ENCODE data around the gene CYYR1.
"Not testable (repeated sequence)": the region's sequence is repeated elsewhere in the genome, so short reads cannot be mapped to it uniquely, and the experiment has no call there.

CYYR1 gene

DNA sequence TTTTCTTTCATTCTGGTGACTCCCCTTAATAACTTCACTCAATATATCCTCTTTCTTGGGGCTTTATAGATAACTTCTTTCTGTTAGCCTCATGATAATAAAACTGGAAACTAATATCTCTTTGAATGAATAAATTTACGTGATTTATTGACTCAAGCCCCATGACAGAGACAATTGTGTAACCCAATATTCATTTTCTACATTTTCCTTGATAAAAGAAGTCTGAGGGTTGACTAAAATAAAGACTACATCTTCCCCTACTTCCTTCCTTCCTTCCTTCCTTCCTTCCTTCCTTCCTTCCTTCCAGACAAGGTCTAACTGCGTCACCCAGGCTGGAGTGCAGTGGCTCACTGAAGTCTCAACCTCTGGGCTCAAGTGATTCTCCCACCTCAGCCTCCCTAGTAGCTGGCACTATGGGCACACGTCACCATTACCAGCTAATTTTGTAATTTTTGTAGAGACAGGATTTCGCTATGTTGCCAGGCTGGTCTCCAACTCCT lies 85.1 kb downstream of the CYYR1 start:
- DNase-seq = no peak

DNA sequence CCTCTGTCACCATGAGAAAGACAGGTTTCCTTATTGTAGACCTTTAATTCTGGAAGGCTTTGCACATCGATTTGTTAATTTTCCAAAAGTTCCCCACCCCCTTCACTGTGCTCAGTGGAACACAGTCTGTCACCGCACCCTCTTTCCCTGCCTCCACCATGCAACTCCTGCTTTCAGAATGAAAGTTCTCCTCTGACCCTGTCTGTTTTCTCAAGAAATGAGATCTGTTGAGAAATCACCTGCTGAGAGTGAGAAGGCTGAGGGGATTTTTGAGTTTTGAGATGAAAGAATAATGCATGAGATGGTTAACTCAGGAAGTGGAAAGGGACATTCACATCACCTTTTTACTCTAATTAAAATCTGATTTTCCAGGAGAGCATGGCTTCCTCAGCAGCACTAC lies 99.6 kb downstream of the CYYR1 start:
- no peak for DNase-seq

DNA sequence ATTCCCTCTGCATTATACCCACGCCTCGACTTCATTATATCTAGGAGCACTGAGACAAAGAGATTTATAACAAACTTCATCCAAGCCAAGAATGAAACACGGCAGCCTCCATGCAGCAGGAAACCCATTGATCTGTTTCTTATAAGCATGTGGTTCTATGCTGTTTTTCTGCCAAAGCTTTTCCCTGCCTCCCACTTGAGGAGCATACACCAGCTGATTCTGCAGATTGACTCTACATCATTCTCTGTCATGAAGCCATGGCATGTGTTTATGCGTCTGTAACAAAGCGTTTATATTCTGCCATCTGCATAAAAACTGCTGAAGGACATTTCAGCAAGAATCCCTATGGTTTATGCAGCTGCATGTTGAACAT lies 102.0 kb downstream of the CYYR1 start:
- DNase-seq = no peak

DNA sequence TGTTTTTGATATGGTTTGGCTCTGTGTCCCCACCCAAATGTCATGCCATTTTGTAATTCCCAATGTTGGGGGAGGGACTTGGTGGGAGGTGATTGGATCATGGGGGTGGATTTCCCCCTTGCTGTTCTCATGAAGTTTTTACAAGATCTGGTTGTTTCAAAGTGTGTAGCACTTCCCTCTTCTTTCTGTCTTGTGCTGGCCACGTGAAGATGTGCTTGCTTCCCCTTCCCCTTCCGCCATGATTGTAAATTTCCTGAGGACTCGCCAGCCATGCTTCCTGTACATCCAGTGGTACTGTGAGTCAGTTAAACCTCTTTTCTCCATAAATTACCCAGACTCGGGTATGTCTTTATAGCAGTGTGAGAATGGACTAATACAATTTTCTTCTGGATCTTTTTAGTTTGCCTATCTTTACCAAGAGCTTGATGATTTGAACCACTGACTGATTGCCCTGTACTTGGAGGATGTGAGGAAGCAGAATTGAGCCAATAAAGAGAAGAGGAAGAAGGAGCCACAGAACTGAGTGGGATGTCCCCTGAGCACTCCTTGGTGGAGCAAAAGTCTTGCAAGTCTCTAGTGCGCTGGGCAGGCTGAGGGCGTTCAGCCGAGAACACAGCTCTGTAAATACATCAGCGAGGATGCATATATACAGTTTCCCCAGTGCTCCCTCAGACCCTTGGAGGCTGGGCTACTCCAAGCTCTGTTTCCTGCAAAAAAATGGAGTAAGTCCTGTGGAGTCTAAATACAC lies 102.6 kb downstream of the CYYR1 start:
- DNase-seq = no peak

DNA sequence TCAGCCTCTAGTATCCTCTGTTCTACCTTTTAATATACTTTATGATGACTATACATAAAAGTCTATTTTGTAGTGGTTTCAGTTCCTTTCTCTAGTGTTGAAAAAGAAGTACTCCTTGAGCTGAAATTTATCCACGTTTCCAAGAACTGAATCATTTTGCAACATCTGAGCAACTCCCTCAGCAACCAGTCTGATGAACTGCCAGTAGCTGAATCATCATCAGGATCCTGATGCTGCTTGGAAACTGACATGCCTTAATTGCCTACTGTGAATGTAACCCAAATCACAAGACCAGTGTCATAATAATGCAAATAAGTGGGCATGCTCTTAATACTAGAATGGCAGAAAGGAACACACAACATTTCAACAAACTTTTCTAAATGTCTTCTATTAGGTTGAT lies 103.3 kb downstream of the CYYR1 start:
- DNase-seq = no peak

DNA sequence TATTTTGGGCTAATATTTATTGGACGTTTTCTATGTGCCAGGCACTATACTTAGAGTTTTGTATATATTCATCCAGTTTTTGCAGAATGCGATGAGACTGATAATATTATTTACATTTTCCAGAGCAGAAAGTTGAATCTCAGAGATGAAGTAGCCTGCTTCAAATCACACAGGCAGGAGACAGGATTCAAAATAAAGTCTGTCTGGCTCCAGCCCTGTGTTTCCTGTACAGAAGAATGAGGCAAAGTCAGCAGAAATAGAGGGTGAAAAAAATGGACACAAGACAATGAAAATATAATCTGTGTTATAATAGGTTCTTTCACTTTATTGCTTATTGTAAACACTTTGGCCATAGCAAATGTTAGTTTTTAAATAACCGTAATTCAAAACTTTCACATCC lies 107.2 kb downstream of the CYYR1 start:
- DNase-seq = no peak

DNA sequence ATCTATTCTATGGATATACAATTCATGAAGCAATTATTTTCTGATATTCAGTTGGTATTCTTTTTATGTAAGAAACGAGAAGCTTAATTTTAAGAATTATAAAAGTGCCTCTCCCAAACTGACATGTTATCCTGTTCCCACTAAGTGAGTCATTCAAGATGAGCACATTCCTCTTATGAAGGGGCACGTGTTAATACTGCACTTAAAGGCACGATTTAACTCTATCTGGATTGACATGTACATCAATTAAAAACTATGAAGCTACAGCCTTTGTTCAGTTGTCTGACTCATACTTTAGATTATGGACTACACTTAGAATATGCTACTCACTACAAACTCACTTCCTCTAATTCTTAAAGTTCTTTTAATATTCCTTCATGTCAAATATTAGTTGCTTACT lies 111.6 kb downstream of the CYYR1 start:
- no peak for DNase-seq

DNA sequence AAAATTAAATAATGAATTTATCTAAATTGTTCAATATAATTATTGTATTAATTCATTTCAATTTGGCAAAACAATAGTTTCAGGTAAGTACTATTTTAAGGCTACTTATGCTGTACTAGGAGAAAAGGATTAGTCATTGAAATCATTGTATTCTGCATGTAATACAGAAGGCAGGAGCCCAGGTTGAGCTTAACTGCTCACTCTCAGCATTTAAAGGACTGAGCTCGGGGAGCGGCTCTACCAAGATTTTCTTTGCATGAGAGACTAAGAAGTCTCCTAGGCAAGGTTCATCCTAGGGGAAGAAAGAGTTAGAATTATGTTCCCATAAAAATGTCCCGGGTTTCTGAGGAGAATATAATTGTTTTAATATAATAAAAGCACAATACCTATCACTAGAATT lies 112.5 kb downstream of the CYYR1 start:
- no peak for DNase-seq

DNA sequence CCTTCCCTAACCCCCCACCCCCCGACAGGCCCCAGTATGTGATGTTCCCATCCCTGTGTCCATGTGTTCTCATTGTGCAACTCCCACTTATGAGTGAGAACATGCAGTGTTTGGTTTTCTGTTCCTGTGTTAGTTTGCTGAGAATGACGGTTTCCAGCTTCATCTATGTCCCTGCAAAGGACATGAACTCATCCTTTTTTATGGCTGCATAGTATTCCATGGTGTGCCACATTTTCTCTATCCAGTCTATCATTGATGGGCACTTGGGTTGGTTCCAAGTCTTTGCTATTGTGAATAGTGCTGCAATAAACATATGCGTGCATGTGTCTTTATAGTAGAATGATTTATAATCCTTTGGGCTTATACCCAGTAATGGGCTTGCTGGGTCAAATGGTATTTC lies 114.2 kb downstream of the CYYR1 start:
- DNase-seq = not testable (repeated sequence)

DNA sequence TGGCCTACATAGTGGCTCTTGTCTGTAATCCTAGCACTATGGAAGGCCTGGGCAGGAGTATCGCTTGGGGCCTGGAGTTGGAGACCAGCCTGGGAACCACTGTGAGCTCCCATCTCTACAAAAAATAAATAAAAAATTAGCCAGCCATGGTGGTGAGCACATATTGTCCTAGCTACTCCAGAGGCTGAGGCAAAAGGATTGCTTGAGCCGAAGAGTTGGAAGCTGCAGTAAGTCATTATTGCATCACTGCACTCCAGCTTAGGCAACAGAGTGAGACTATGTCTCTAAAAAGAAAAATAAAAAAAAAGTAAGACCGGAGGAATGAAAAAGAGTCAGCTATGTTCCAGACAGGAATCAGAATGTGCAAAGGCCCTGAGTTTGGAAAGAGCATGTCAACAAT lies 115.3 kb downstream of the CYYR1 start:
- DNase-seq = no peak

DNA sequence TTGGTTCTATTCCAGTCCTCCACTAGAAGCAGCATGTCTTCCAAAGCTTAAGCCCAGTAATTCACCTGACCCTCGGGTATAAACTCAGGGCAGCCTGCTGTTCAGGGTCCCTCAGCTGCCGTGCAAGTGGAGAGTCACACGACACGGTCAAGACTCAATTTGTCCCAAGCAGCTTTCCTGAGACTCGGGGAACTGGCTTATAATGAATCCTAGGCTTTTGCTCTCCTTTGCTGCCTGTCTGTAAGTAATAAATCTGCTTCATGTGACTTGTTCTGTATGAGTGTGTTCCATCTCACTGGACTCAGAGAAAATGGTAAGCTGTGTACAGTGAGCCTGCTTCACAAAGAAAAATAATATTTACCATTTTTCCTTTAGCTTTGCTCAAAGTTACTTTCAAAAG lies 119.8 kb downstream of the CYYR1 start:
- DNase-seq = no peak

DNA sequence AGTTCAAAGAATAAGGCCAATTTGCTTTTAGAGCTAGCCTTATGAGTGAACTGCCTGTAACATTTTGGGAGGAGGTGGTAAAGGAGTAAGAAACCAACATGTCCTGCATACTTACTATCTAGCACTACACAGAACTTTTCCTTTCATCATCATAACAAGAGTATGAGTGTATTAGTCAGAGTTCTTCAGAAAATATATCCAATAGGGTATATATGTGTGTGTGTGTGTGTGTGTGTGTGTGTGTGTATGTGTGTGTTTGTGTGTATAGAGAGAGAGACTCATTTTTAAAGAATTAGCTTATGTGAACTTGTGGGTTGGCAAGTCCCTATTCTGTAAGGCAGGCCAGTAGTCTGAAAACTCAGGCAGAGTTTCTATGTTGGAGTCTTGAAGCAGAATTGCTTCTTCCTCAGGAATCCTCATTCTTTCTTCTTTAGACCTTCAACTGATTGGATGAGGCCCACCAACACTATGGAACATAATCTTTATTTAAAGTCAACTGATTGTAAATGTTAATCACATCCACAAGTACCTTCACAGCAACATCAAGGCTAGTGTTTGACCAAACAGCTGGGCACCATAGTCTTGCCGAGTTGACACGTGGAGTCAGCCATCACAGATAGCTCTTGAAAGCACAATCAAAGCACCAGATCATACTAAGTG lies 121.9 kb downstream of the CYYR1 start:
- DNase-seq = no peak

DNA sequence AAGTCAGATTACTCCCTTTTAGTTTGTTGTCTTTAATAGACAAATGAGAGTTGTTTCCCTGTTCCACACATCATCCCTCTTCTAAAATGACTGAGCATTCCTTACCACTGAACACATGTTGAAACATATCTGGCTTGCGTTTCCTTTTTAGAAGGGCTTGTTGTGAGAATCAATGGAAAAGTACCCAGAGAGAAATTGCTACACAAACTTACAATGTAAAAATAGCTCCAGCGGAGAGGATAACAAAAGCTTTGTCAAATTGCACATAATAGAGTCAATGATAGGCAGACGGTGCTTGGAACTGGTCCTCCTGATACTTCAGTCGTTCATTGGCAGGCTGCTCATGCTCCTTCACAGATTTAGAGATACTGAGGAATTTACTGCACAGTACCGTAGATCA lies 123.9 kb downstream of the CYYR1 start:
- DNase-seq = no peak

DNA sequence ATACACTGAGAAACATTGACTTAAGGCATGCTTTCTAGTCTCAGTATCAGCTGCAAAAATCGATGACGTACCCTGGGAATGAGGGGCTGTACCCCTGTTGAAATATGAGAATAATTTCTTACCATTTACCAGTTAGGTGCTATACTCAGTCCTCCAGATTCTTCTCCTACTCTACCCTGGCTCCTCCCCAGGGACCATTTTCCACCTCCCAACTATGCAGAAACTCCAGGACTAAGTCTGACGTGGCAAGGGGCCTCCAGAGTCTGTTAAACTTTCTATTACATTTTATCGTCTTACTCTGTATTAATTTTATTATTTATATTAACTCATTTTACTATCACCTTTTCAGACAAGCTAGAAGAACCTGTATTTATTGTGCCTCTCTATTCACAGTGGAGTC lies 124.3 kb downstream of the CYYR1 start:
- no peak for DNase-seq

DNA sequence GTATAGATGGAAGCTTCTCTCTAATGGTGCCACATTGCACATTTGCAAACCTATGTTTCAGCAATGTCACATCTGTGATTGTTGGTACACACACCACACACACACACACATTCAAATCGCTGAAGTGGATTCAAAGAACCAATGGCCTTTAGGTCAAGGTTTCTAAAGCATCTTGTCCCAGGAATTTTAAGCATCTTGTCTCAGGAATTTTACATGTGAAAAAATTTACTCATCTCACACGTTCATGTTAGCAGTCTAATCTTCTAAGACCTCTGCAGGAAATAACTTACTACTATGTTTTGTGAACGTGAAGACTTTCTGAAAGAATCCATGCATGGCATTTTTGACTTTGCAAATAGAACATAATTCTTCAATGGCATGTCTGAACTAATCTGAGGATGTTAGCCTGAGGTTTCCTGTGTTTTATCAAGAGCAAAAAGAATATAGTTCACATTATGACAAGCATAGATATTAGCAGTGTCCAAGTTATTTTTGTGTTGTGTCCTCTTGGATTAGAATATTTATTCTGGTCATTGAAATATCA lies 125.1 kb downstream of the CYYR1 start:
- DNase-seq = no peak

DNA sequence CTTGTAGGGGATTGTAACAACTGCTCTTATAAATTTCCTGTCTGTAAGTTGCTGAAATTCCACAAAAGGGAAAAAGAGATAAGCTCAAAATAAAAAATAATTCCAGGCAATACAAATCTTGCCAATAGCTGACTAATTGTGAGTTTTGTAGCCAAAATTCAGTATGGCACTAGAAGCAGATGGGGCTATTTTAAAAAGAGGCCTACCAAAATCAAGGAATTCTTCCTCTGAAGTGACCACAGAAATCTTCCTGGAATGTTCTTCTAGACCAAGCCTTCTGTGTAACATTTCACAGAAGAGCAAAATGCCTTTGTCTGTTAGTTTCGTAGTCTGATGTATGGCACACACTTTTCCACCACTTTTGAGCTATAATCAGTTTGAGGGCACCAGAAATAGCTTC lies 127.6 kb downstream of the CYYR1 start:
- DNase-seq = no peak

DNA sequence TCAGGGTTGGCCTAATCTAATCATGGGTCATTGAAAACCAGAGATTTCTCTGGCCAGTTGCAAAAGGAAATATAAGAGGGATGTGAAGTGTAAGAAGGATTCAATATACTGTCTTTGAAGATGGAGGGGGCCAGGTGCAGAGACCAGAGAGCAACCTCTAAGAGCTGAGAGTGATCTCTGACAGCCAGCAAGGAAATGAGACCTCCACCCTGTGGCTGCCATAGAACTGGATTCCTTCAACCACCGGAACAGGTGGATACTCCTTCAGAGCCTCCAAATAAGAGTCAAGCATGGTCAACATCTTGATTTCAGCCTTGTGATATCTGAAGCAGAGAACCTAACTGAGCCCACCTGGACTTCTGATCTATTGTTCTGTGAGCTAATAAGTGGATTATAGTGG lies 128.4 kb downstream of the CYYR1 start:
- DNase-seq = no peak

DNA sequence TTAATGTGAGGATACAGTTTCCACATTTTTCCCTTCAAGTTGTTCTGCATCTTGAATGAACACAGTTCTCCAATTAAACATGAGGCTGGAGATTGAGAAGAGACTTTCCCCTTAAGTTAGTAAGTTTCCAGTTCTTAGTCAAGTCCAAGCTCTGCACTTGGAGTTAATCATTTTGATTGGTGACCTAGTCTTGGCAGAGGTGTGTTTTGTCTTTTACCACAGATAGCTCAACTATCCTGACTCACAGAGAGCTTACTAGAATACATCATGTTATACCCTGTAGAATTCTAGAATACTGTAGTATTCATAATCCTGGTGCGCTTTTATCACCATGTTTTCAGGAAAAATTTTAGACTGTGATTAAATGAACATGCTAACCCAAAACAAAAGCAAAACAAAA lies 129.2 kb downstream of the CYYR1 start:
- no peak for DNase-seq

DNA sequence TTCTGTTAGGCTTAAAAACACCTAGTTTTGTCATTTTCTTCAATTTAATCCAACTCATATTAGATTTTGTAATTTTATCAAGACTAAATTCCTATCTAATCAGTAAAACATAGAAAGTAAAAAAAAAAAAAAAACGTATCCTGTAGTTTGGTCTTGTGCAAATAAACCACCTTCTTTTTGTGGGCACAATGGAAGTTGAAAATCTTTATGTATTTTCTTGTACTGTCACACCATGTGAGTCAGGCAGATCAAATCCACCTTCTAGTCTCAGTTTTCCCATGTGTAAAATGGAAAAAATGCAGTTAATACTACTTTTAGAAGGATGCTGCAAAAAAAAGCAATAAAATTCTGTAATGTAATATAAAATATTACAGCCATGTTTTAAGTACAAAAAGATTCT lies 129.8 kb downstream of the CYYR1 start:
- no peak for DNase-seq

DNA sequence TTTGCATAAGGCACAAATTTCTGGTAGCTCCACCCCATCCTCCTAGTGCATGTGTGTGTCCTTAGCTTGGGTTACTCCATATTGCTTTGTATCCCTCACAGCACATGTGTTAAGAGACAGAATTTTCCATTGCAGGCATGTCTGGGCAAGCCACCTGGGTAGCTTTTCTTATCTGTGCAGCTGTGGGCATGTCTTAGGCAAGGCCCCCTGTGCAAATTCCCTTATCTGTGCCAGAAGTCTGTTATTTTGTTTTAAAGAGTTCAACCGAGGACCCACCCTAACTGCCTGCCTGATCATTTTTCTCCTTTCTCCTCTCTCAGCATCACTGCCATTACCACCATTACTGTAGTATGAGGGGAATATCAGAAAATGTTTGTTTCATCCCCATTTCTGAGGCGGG lies 131.9 kb downstream of the CYYR1 start:
- no peak for DNase-seq

DNA sequence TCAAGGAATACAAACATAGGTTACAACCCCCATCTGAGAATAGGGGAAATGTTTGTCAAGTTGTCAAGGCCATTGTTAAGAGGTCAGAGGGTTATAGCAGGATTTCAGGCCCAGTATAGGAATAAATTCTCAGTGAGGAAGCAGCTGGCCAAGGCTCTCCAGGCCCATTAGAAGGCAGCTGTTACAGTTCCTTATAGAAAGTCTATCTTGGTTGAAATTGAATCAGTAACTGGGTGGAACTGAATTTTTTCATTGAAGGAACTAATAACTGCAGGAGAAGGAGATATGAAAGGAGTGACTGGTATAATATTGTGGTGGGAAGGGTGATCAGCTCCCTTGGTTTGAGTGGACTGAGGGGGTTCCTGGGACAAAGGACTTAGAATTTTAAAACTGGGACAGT lies 134.1 kb downstream of the CYYR1 start:
- DNase-seq = no peak

DNA sequence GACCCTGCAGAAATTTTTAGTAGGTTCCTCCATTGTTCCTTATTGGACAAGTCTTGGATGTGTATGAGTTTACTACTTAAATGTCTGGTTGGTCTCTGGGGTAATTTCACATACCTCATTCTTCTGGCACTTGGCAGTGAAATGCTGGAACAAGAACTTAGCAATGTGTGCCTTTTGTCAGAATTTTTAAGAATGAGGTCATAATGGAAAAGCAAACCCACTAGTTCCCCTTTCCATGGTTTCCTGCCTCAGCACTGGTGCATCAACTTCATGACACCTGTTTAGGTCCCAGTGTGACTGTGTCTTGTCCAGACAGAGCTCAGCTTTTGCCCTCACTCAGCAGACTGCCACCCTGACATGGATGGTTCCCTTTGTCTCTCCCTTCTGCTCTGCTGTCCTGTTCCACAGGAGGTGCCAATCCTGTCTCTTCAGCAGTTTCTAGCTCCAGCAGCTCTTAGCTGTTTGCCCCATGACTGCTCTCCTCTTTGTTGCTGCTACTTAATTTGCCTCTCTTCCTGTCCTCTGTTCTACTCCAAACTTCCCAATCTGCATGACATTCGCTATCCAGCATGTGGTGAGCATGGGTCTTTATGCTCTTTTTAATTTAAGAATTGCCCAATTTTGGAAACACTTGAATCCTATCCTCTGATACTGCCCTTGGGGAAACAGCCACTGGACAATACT lies 135.6 kb downstream of the CYYR1 start:
- no peak for DNase-seq

DNA sequence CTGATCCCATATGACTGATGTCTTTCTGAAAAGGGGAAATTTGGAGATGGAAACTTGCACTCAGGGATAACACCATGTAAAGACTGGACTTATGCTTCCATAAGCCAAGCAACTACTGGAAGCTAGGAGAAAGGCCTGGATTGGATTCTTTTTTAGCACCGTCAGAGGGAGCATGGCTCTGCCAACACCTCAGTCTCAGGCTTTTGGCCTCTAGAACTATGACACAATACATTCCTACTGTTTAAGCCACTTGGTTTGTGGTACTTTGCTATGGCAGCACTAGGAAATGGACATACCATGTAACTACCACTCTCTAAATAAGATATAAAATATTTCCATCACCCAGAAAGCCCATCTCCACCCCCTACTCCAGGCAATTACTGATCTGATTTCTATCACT lies 139.7 kb downstream of the CYYR1 start:
- DNase-seq = no peak

DNA sequence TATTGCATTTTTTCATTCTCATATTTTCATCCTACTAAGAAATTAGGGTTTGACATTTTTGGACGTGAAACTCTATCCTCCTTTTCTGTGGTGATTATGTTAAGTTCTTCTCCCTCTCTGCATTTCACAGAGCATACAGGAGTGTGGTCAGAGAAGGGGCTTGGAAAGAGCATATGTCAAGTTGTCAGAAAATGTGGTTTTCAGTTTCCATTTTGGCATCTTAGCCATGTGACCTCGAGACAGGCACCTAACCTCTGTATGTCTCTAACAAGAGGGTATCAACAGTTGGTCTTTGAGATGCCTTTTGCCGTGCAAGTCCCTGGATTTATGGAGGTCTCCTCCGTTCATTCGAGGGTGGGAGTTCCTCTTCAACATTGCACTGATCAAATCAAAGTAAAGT lies 140.7 kb downstream of the CYYR1 start:
- DNase-seq = no peak

Measured in activated naive CD4-positive, alpha-beta T cell treated with Interleukin-2 at 50 U/mL for 16 hours (primary cell).